GM18519 (cell line): ENCODE results near the gene RFX2.

Experiments
- ATAC-seq: cut with Tn5 transposase; IDR thresholded peaks from one replicate; pipeline ENCODE4 v1.9.1; 2021; ENCODE audit warnings: mild to moderate bottlenecking, moderate library complexity; ENCODE audit not compliant: unreplicated experiment, low FRiP score

RFX2 gene

GRCh38 chr19:6105444-6105843 is 4.9 kb downstream of the RFX2 start:
- ATAC-seq = no peak

GRCh38 chr19:6103894-6104293 is 6.4 kb downstream of the RFX2 start:
- no peak for ATAC-seq

GRCh38 chr19:6103217-6103644 is 7.1 kb downstream of the RFX2 start:
- ATAC-seq = no peak

- ATAC-seq = no peak
Observed at GRCh38 chr19:6101991-6102390, 8.3 kb downstream of the RFX2 start.

- ATAC-seq = no peak
Observed at GRCh38 chr19:6101291-6101825, 8.9 kb downstream of the RFX2 start.

- no peak for ATAC-seq
Observed at GRCh38 chr19:6100284-6100915, 9.9 kb downstream of the RFX2 start.

GRCh38 chr19:6099599-6099998 is 10.7 kb downstream of the RFX2 start:
- no peak for ATAC-seq

GRCh38 chr19:6099033-6099432 is 11.3 kb downstream of the RFX2 start:
- ATAC-seq = no peak

GRCh38 chr19:6098574-6098973 is 11.7 kb downstream of the RFX2 start:
- no peak for ATAC-seq

GRCh38 chr19:6097911-6098310 is 12.4 kb downstream of the RFX2 start:
- no peak for ATAC-seq

- no peak for ATAC-seq
Observed at GRCh38 chr19:6095760-6096159, 14.5 kb downstream of the RFX2 start.

- ATAC-seq = no peak
Observed at GRCh38 chr19:6092329-6093286, 17.7 kb downstream of the RFX2 start.

- no peak for ATAC-seq
Observed at GRCh38 chr19:6091771-6092291, 18.5 kb downstream of the RFX2 start.

- ATAC-seq = no peak
Observed at GRCh38 chr19:6090634-6091033, 19.7 kb downstream of the RFX2 start.

GRCh38 chr19:6088602-6089049 is 21.7 kb downstream of the RFX2 start:
- ATAC-seq = no peak

GRCh38 chr19:6087074-6087571 is 23.2 kb downstream of the RFX2 start:
- ATAC-seq = no peak

GRCh38 chr19:6086068-6086788 is 24.1 kb downstream of the RFX2 start:
- no peak for ATAC-seq

GRCh38 chr19:6084821-6085220 is 25.5 kb downstream of the RFX2 start:
- no peak for ATAC-seq

- ATAC-seq = no peak
Observed at GRCh38 chr19:6079107-6079506, 31.2 kb downstream of the RFX2 start.

- ATAC-seq = no peak
Observed at GRCh38 chr19:6078068-6078467, 32.2 kb downstream of the RFX2 start.
